K562 (cell line): ENCODE results near the gene LDAH.

Experiments
- CTCF ChIP-seq, 3 experiments: IDR thresholded peaks in 2 of 3; conservative IDR thresholded peaks in 1 of 3; 2 replicates each; pipeline ENCODE4 v1.5.1; 2011 to 2012; ENCODE audit warnings: low read length in 3 of 3, mild to moderate bottlenecking in 3 of 3, control low read depth in 2 of 3, improper control_type of control experiment in 1 of 3, inconsistent platforms in 1 of 3, low read depth in 1 of 3, mixed read lengths in 1 of 3, moderate library complexity in 1 of 3; ENCODE audit not compliant: insufficient read depth in 2 of 3
- POLR2A ChIP-seq: fragments of 450-650 bp; conservative IDR thresholded peaks from 2 replicates; pipeline ENCODE4 v1.6.1; 2016

- TF ChIP-seq CTCF (IDR thresholded peaks at IDR 0.05 in 2 of 3, conservative IDR thresholded peaks at IDR 0.05 in 1 of 3; ENCODE audit: insufficient read depth in 2 of 3, low read depth in 1 of 3, low read length in 3 of 3) = no peak
- no peak for TF ChIP-seq POLR2A
Observed at GRCh38 chr2:20723543-20723942, 99.4 kb downstream of the LDAH start.
